Upper lobe of right lung (tissue), 1 donor: ENCODE measurements around the gene HELZ2. TPM values are rescaled to one million over a fixed set of nuclear protein-coding genes. Genes with fewer than 3 reads are reported as not detected.

Experiments
- ATAC-seq: fragments of 200-7000 bp; cut with Tn5 transposase; one replicate; pipeline ENCODE4 v1.9.1; 2020; ENCODE audit warnings: mild to moderate bottlenecking, moderate library complexity
- DNase-seq: peaks from one replicate; pipeline ENCODE4 v3.0.0-alpha.2; 2020
- H3K27ac ChIP-seq: fragments of 200-600 bp; one replicate; pipeline ENCODE4 v1.8.0; 2022
- H3K27me3 ChIP-seq: fragments of 200-600 bp; one replicate; pipeline ENCODE4 v1.8.0; 2022; ENCODE audit warnings: mild to moderate bottlenecking
- H3K36me3 ChIP-seq: fragments of 200-600 bp; one replicate; pipeline ENCODE4 v1.8.0; 2022
- H3K4me1 ChIP-seq: fragments of 200-600 bp; one replicate; pipeline ENCODE4 v1.8.0; 2022
- H3K4me3 ChIP-seq: fragments of 200-600 bp; one replicate; pipeline ENCODE4 v1.8.0; 2022; ENCODE audit warnings: mild to moderate bottlenecking
- H3K9me3 ChIP-seq: fragments of 200-600 bp; one replicate; pipeline ENCODE4 v1.8.0; 2022
- intact Hi-C: fragments of 100-400 bp; cut with DNase I; formaldehyde crosslinking; loops from one replicate; pipeline ENCODE4 v1.11.0; 2022
- total RNA-seq: library from RNA; stranded (reverse); fragmentation: NEBNext Ultra II Directional; extraction: Animal tissue kit (Norgen Biotek cat#: 25700); gene quantifications from one replicate; pipeline ENCODE4 v1.2.1, GENCODE V29; 2021
- TF ChIP-seq, protein P1 (sequence below): fragments of 200-600 bp; IDR thresholded peaks from one replicate; pipeline ENCODE4 v1.8.0; 2022; ENCODE audit warnings: antibody characterized with exemption
- donor health status: DM: no; HTN: yes; CAD: no; lungs with severe emphysema.

Gene HELZ2
- total RNA-seq, 1 donor from 2014 or later = 53.3 TPM

GRCh38 chr20:63565021-63565698, 8.9 kb downstream of the HELZ2 start:
- ATAC-seq (no peak), DNase-seq (no peak)
- peaks cover 46% of the 10 kb centered on the region for H3K36me3 ChIP-seq
- no peaks in the 10 kb centered on the region for H3K9me3 ChIP-seq
- H3K4me1 ChIP-seq = peaks cover 8% of the 10 kb centered on the region
- no peaks in the 10 kb centered on the region for H3K27me3 ChIP-seq
- H3K4me3 ChIP-seq = no peak overlapping the region
- TF ChIP-seq, protein P1, sequence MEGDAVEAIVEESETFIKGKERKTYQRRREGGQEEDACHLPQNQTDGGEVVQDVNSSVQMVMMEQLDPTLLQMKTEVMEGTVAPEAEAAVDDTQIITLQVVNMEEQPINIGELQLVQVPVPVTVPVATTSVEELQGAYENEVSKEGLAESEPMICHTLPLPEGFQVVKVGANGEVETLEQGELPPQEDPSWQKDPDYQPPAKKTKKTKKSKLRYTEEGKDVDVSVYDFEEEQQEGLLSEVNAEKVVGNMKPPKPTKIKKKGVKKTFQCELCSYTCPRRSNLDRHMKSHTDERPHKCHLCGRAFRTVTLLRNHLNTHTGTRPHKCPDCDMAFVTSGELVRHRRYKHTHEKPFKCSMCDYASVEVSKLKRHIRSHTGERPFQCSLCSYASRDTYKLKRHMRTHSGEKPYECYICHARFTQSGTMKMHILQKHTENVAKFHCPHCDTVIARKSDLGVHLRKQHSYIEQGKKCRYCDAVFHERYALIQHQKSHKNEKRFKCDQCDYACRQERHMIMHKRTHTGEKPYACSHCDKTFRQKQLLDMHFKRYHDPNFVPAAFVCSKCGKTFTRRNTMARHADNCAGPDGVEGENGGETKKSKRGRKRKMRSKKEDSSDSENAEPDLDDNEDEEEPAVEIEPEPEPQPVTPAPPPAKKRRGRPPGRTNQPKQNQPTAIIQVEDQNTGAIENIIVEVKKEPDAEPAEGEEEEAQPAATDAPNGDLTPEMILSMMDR = no peak
- intact Hi-C loops = no loop called here
- no peak overlapping the region for H3K27ac ChIP-seq

GRCh38 chr20:63564036-63564810, 9.8 kb downstream of the HELZ2 start:
- Histone ChIP-seq H3K27ac (no peak overlapping the region), H3K4me1 (peaks cover 8% of the 10 kb centered on the region), H3K9me3 (no peaks in the 10 kb centered on the region), H3K4me3 (no peak overlapping the region), H3K27me3 (no peaks in the 10 kb centered on the region), H3K36me3 (peaks cover 51% of the 10 kb centered on the region)
- ATAC-seq (no peak), DNase-seq (no peak)
- intact Hi-C loops = no loop called here
- TF ChIP-seq, protein P1 = no peak

DNA sequence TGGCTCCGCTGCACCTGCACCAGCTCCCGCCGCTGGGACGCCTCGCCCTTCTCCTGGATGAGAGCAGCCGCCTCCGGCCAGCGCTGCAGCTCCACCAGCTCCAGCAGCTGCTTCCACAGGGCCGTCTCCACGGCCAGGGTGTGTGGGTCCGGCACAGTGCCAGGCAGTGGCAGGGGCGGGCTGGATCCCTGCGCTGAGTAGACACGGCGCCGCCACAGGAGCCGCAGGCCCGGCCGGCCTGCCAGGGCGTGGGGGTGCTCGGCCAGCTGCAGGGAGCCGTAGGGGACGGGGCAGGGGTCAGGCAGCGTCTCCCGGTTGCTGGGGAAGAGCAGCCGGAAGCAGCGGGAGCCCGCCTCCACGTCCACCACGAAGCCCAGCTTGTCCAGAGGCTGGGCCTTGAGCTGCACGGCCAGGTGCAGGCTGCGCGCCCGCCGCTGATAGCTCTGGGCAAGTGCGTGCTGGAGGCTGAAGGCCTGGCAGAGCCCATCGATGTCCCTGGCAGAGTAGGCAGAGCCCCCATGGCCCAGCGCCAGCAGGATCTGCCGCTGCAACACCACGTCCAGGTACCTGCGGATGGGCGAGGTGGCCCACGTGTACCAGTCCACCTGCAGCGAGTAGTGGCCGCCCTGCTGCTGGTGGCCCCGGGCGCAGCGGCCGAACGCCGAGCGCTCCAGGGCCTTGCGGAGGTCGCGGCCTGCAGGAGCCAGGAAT, 10.7 kb downstream of the HELZ2 start:
- Histone ChIP-seq H3K4me1 (peaks cover 5% of the 10 kb centered on the region), H3K9me3 (no peaks in the 10 kb centered on the region), H3K27ac (no peak overlapping the region), H3K36me3 (peaks cover 58% of the 10 kb centered on the region), H3K27me3 (no peaks in the 10 kb centered on the region), H3K4me3 (no peak overlapping the region)
- intact Hi-C loops = no loop called here
- DNase-seq = no peak
- ATAC-seq = no peak
- TF ChIP-seq, protein P1 = no peak

DNA sequence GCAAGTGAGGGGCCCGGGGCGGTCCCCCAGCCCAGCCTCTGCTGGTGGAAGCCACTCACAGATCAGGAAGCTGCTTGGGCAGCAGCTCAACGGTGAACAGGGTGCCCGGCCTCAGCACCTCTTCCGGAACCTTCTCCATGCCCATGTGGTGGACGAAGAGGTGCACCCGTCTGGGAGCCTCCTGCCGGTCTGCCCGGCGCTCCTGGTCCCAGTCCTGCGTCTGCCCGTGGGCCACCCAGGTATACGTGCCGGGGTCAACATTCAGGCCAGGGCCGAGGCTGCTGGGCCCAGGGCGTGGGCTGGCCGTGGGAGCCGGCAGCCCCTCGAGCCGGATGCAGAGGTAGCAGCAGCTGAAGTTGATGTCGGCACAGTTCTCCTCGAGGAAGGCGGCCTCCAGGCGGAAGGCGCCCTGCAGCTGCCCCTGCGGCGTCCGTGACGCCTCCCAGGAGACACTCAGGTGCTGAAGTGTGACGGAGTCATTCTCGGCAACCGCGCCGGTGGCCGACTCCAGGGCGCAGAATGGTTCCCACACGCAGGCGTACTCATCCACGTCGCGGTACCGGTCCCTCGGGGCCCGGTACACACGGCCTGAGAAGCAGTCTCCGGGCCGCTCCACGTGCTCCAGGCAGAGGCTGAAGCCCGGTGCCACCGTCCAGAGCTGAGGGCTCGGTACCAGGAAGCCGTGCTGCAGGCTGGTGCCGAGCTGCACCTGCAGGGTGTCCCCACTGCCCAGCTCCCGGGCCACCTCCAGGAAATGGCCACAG, 11.4 kb downstream of the HELZ2 start:
- no peaks in the 10 kb centered on the region for H3K4me1 ChIP-seq
- H3K36me3 ChIP-seq = peaks cover 59% of the 10 kb centered on the region
- TF ChIP-seq, protein P1 = no peak
- no peaks in the 10 kb centered on the region for H3K27me3 ChIP-seq
- ATAC-seq (no peak), DNase-seq (no peak)
- no peak overlapping the region for H3K27ac ChIP-seq
- H3K4me3 ChIP-seq = no peak overlapping the region
- intact Hi-C loops = no loop called here
- H3K9me3 ChIP-seq = no peaks in the 10 kb centered on the region

DNA sequence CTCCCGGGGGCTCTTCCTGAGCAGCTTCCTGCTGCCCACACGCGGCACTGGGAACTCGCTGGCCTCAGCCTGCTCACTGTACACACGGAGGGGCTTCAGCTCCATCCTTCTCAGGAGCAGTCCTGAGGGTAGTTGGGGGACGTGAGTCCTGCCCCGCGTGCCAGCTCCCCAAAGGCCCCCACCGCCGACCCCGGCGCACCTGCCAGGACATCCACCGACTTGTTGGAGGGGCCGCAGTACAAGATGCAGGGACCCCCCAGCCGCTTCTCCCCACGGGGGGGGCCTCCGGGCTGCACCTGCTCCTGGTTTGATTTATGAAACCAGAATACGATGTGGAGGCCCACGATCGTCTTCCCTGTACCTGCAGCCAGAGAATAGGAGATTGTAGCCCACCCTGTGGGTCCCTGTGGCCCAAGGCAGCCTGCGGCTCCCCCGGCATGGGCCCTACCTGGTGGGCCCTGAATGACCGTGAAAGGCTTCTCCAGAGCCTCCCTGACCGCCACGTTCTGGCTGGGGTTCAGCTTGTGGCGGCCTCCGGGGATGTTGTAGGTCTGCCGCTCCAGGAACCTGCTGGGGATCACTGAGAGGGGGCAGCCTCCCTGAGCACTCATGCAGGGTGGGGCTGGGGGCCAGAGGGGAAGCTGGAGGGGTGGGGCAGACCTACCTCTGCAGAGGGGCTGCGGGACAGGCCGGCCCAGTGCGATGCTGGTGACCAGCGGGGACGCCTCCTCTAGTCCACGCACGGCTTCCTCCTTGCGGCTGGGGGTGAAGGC, 12.2 kb downstream of the HELZ2 start:
- Histone ChIP-seq H3K4me3 (no peak overlapping the region), H3K27ac (no peak overlapping the region), H3K4me1 (no peaks in the 10 kb centered on the region), H3K27me3 (no peaks in the 10 kb centered on the region), H3K36me3 (peaks cover 59% of the 10 kb centered on the region), H3K9me3 (no peaks in the 10 kb centered on the region)
- ATAC-seq (no peak), DNase-seq (no peak)
- TF ChIP-seq, protein P1 = no peak
- intact Hi-C loops = no loop called here
